Osteocyte (in vitro differentiated cells): ENCODE results near the gene GLT6D1. TPM values are rescaled to one million over a fixed set of nuclear protein-coding genes. Genes with fewer than 3 reads are reported as not detected.
A peak's percentile ranks its signal among the peaks of the same experiment; 100 is the strongest.

Experiments used
- DNase-seq: peaks from one replicate; pipeline ENCODE4 v3.0.0; 2021; ENCODE audit warnings: mixed read lengths; ENCODE audit not compliant: unreplicated experiment; ENCODE audit errors: extremely low spot score
- H3K27ac Mint-ChIP-seq: one replicate; pipeline ENCODE4 v1.8.0; 2021; ENCODE audit warnings: mild to moderate bottlenecking, mixed read lengths; ENCODE audit not compliant: unreplicated experiment
- H3K27me3 Mint-ChIP-seq: one replicate; pipeline ENCODE4 v1.8.0; 2021; ENCODE audit warnings: mixed read lengths; ENCODE audit not compliant: unreplicated experiment
- H3K36me3 Mint-ChIP-seq: one replicate; pipeline ENCODE4 v1.8.0; 2021; ENCODE audit warnings: mixed read lengths; ENCODE audit not compliant: unreplicated experiment
- H3K4me1 Mint-ChIP-seq: one replicate; pipeline ENCODE4 v1.8.0; 2021; ENCODE audit warnings: mixed read lengths; ENCODE audit not compliant: unreplicated experiment
- H3K4me3 Mint-ChIP-seq: one replicate; pipeline ENCODE4 v1.8.0; 2021; ENCODE audit warnings: mild to moderate bottlenecking, moderate library complexity, mixed read lengths; ENCODE audit not compliant: unreplicated experiment
- H3K9me3 Mint-ChIP-seq: one replicate; pipeline ENCODE4 v1.8.0; 2021; ENCODE audit warnings: mixed read lengths; ENCODE audit not compliant: unreplicated experiment
- CTCF ChIP-seq: fragments of 200-600 bp; sonication (generic); IDR thresholded peaks from 2 replicates; pipeline ENCODE4 v1.5.0; 2021; ENCODE audit warnings: antibody characterized with exemption, mild to moderate bottlenecking, moderate library complexity
- total RNA-seq: library from RNA; stranded (reverse); gene quantifications from 2 replicates; pipeline ENCODE4 v1.2.1, GENCODE V29; 2021

GLT6D1 gene
- total RNA-seq, 1 donor from 2014 or later: not detected

- Mint-ChIP-seq H3K9me3 (no peaks in the 10 kb centered on the region), H3K36me3 (no peaks in the 10 kb centered on the region), H3K4me1 (no peaks in the 10 kb centered on the region), H3K27ac (no peak overlapping the region), H3K27me3 (no peaks in the 10 kb centered on the region), H3K4me3 (no peak overlapping the region)
- no peak for TF ChIP-seq CTCF
- DNase-seq: peak; percentile 84
Measured at GRCh38 chr9:135614821-135615665, 24.3 kb downstream of the GLT6D1 start.

- no peaks in the 10 kb centered on the region for H3K4me1 Mint-ChIP-seq
- H3K27ac Mint-ChIP-seq: no peak overlapping the region
- no peaks in the 10 kb centered on the region for H3K36me3 Mint-ChIP-seq
- no peaks in the 10 kb centered on the region for H3K9me3 Mint-ChIP-seq
- H3K4me3 Mint-ChIP-seq: no peak overlapping the region
- TF ChIP-seq CTCF: no peak
- no peaks in the 10 kb centered on the region for H3K27me3 Mint-ChIP-seq
- DNase-seq: peak; percentile 79
Measured at GRCh38 chr9:135613946-135614805, 25.2 kb downstream of the GLT6D1 start.

GRCh38 chr9:135612981-135613910, 26.1 kb downstream of the GLT6D1 start:
- H3K9me3 Mint-ChIP-seq: no peaks in the 10 kb centered on the region
- H3K36me3 Mint-ChIP-seq: no peaks in the 10 kb centered on the region
- DNase-seq: peak; percentile 68
- H3K4me1 Mint-ChIP-seq: no peaks in the 10 kb centered on the region
- no peaks in the 10 kb centered on the region for H3K27me3 Mint-ChIP-seq
- H3K27ac Mint-ChIP-seq: no peak overlapping the region
- H3K4me3 Mint-ChIP-seq: no peak overlapping the region
- no peak for TF ChIP-seq CTCF

GRCh38 chr9:135612437-135612836, 26.9 kb downstream of the GLT6D1 start:
- Mint-ChIP-seq H3K27ac (no peak overlapping the region), H3K4me3 (no peak overlapping the region), H3K4me1 (no peaks in the 10 kb centered on the region), H3K27me3 (no peaks in the 10 kb centered on the region), H3K9me3 (no peaks in the 10 kb centered on the region), H3K36me3 (no peaks in the 10 kb centered on the region)
- TF ChIP-seq CTCF: no peak
- peak; percentile 82 for DNase-seq
